GM12878 (cell line): Measurements from ENCODE around the gene EVA1A. TPM values are rescaled to one million over a fixed set of nuclear protein-coding genes. Genes with fewer than 3 reads are reported as not detected.

Experiments
- ATAC-seq: fragments of 200-7000 bp; cut with Tn5 transposase; 3 replicates; pipeline ENCODE4 v1.9.1; 2020; ENCODE audit warnings: mild to moderate bottlenecking, moderate library complexity
- BruUV-seq: library from RNA; stranded (reverse); fragments of 400-500 nt; replicated peaks from 2 replicates; lab custom pipeline; 2021; lab: Mats Ljungman, UMichigan
- CTCF ChIA-PET: fragments of 300-600 bp; sonication (Branson Sonifier 250); formaldehyde crosslinking; extraction: SDS; loops from one replicate; lab custom pipeline; 2021; ENCODE audit warnings: inconsistent platforms; lab: Yijun Ruan, JAX
- POLR2A ChIA-PET: fragments of 350-600 bp; formaldehyde crosslinking; extraction: SDS; loops from one replicate; lab custom pipeline; 2021; ENCODE audit warnings: inconsistent platforms; lab: Charles Lee
- RAD21 ChIA-PET: fragments of 300-600 bp; sonication (Branson Sonifier 250); formaldehyde crosslinking; loops from one replicate; lab custom pipeline; 2023; ENCODE audit warnings: antibody characterized with exemption; ENCODE audit not compliant: unreplicated experiment; lab: Charles Lee
- SMC1A ChIA-PET: fragments of 300-600 bp; sonication (Branson Sonifier 250); formaldehyde crosslinking; loops from one replicate; lab custom pipeline; 2023; ENCODE audit not compliant: unreplicated experiment, uncharacterized antibody; lab: Charles Lee
- DNase-seq: peaks from one replicate; pipeline ENCODE4 v3.0.0-alpha.2; 2011; ENCODE audit warnings: low read depth, low spot score
- FAIRE-seq: peaks from 3 replicates; lab custom pipeline; 2011; peaks lifted over from hg19 to GRCh38; lab: Jason Lieb, UNC
- H2AFZ ChIP-seq: 2 replicates; pipeline ENCODE4 v1.6.0; 2011; ENCODE audit warnings: low read depth, low read length, control low read depth; ENCODE audit not compliant: control insufficient read depth
- H3K27ac ChIP-seq: 2 replicates; pipeline ENCODE4 v1.5.1; 2011; ENCODE audit warnings: control low read depth; ENCODE audit not compliant: control insufficient read depth, insufficient read depth
- H3K27me3 ChIP-seq, 2 experiments: replicated peaks in 1 of 2; 2 replicates each; pipeline versions ENCODE4 v1.6.0 to v1.6.1; 2011; ENCODE audit warnings: low read length in 1 of 2; ENCODE audit not compliant: control insufficient read depth in 2 of 2, insufficient read depth in 2 of 2
- H3K36me3 ChIP-seq, 2 experiments: 2 replicates each; pipeline ENCODE4 v1.5.1; 2011; ENCODE audit warnings: low read length in 1 of 2; ENCODE audit not compliant: control insufficient read depth in 2 of 2, insufficient read depth in 2 of 2
- H3K4me1 ChIP-seq: 2 replicates; pipeline ENCODE4 v1.6.1; 2011; ENCODE audit warnings: mild to moderate bottlenecking, low read length, moderate library complexity, mixed read lengths; ENCODE audit not compliant: control insufficient read depth, insufficient read depth
- H3K4me2 ChIP-seq: 2 replicates; pipeline ENCODE4 v1.6.0; 2011; ENCODE audit warnings: control low read depth; ENCODE audit not compliant: control insufficient read depth, insufficient read depth
- H3K4me3 ChIP-seq: fragments of 200-600 bp; sonication (generic); 2 replicates; pipeline ENCODE4 v1.5.1; 2016
- H3K79me2 ChIP-seq: 2 replicates; pipeline ENCODE4 v1.6.0; 2011; ENCODE audit warnings: low read length; ENCODE audit not compliant: control insufficient read depth, insufficient read depth
- H3K9ac ChIP-seq: 2 replicates; pipeline ENCODE4 v1.8.0; 2011; ENCODE audit warnings: low read length, control low read depth, mixed read lengths; ENCODE audit not compliant: control insufficient read depth, insufficient read depth
- H3K9me3 ChIP-seq: replicated peaks from 3 replicates; pipeline ENCODE4 v1.5.1; 2011; ENCODE audit warnings: mild to moderate bottlenecking, low read length; ENCODE audit not compliant: control insufficient read depth, insufficient read depth
- H4K20me1 ChIP-seq: 2 replicates; pipeline ENCODE4 v1.6.0; 2011; ENCODE audit not compliant: control insufficient read depth, insufficient read depth
- ESRRA ChIP-seq: IDR thresholded peaks from 2 replicates; pipeline ENCODE4 v1.6.1; 2012; ENCODE audit warnings: mild to moderate bottlenecking, low read length, improper control_type of control experiment
- LARP7 ChIP-seq: fragments of 450-650 bp; IDR thresholded peaks from 2 replicates; pipeline ENCODE4 v1.6.1; 2017; ENCODE audit warnings: mild to moderate bottlenecking
- MEF2B ChIP-seq: fragments of 450-650 bp; IDR thresholded peaks from 2 replicates; pipeline ENCODE4 v1.6.1; 2018; ENCODE audit warnings: mild to moderate bottlenecking, moderate library complexity; ENCODE audit not compliant: partially characterized antibody, poor library complexity, severe bottlenecking
- NFXL1 ChIP-seq: fragments of 450-650 bp; IDR thresholded peaks from 2 replicates; pipeline ENCODE4 v1.6.1; 2017; ENCODE audit warnings: antibody characterized with exemption, mild to moderate bottlenecking, borderline replicate concordance
- RB1 ChIP-seq: fragments of 450-650 bp; formaldehyde crosslinking; IDR thresholded peaks from 2 replicates; pipeline ENCODE4 v1.6.1; 2017; ENCODE audit warnings: mild to moderate bottlenecking, borderline replicate concordance
- SIN3A ChIP-seq: IDR thresholded peaks from 2 replicates; pipeline ENCODE4 v1.6.1; 2012; ENCODE audit warnings: low read depth, low read length, improper control_type of control experiment
- SMC3 ChIP-seq: IDR thresholded peaks from 2 replicates; pipeline ENCODE4 v1.6.1; 2011; ENCODE audit warnings: low read length, improper control_type of control experiment, borderline replicate concordance
- SREBF1 ChIP-seq: IDR thresholded peaks from 2 replicates; pipeline ENCODE4 v1.6.1; 2012; ENCODE audit warnings: mild to moderate bottlenecking, low read length
- YY1 ChIP-seq: IDR thresholded peaks from 2 replicates; pipeline ENCODE4 v1.6.1; 2011; ENCODE audit warnings: low read depth, mild to moderate bottlenecking, low read length
- ZZZ3 ChIP-seq: IDR thresholded peaks from 2 replicates; pipeline ENCODE4 v1.6.1; 2011; ENCODE audit warnings: low read depth; ENCODE audit not compliant: control insufficient read depth, insufficient read length
- whole genome bisulfite sequencing: methylation state at CpG from one replicate; pipeline ENCODE4 v1.1.6; 2016; ENCODE audit warnings: low lambda C conversion rate; ENCODE audit not compliant: insufficient replicate concordance, insufficient coverage; ENCODE audit errors: missing lambda C conversion rate; 5-methylcytosine and 5-hydroxymethylcytosine counted together
- in situ Hi-C: fragments of 300-500 bp; cut with MboI; formaldehyde crosslinking; loops from 9 replicates; pipeline ENCODE4 v1.14.3; 2018; ENCODE audit warnings: mixed read lengths
- intact Hi-C: fragments of 100-400 bp; cut with micrococcal nuclease; formaldehyde crosslinking; loops from one replicate; pipeline ENCODE4 v1.14.2; 2022; ENCODE audit not compliant: unreplicated experiment
- polyA plus RNA-seq, 11 experiments: library from polyadenylated mRNA; depleted of rRNA in 4 of 11; unstranded in 6 of 11; stranded (reverse) in 5 of 11; fragments of >200 nt; fragmentation: Nextera tagmentation in 4 of 11; fragmentation: Illumina TruSeq in 1 of 11; extraction: Ambion mirVana in 4 of 11; extraction: Trizol in 1 of 11; gene quantifications; 1 replicate in 1 of 11; 2 replicates in 10 of 11; pipeline versions ENCODE4 v1.2.1 to v1.2.3, GENCODE V29; 2011 to 2016; ENCODE audit warnings: inconsistent platforms in 2 of 11, missing spikeins in 2 of 11, low read depth in 1 of 11
- total RNA-seq, 4 experiments: library from RNA; depleted of rRNA in 3 of 4; stranded (reverse); fragments of >200 nt in 3 of 4; fragmentation: Illumina TruSeq in 1 of 4; extraction: Trizol in 1 of 4; gene quantifications; 2 replicates each; pipeline versions ENCODE4 v1.2.1 to v1.2.3, GENCODE V29; 2013 to 2021
- TF ChIP-seq, protein P1 (sequence below): fragments of 450-650 bp; IDR thresholded peaks from 2 replicates; pipeline ENCODE4 v1.6.1; 2017; ENCODE audit warnings: mild to moderate bottlenecking, moderate library complexity
- TF ChIP-seq, protein P2 (sequence below): fragments of 450-650 bp; IDR thresholded peaks from 2 replicates; pipeline ENCODE4 v1.6.1; 2017; ENCODE audit warnings: mild to moderate bottlenecking, low read depth, inconsistent platforms; ENCODE audit not compliant: poor library complexity, severe bottlenecking

EVA1A gene
- total and polyA plus RNA-seq, 10 of the 15 experiments (the other 5 are each of a cell fraction or from before 2014, with no cell fraction given), result 0.13 to 1.0 (median 0.34) TPM; not detected in 5

DNA sequence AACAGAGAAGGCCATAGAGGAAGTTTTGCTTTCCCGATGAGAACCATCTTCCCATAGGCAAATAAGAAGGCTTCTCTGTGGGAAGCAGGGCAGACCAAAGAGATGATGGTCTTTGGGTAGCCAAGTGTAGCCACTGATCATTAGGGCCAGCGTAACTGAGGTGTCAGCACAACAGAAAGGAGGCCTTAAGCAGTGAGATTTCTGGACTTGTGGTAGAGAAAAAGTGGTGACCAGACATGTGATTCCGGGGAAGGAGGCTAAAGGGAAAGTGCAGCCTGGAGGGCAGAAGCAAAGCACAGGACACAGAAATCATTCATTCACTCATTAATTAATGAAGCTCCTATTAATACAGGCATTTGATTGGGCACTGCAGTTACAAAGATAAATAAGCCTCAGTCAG is 15.4 kb downstream of the EVA1A start:
- H4K20me1 ChIP-seq, result no peaks in the 10 kb centered on the region
- no peaks in the 10 kb centered on the region for H3K36me3 ChIP-seq
- no peak for TF ChIP-seq ZZZ3
- no peak for TF ChIP-seq SIN3A
- no peak overlapping the region for H3K4me3 ChIP-seq
- in situ Hi-C loops (no loop called here), intact Hi-C loops (no loop called here)
- no peak overlapping the region for H3K4me2 ChIP-seq
- no peak for DNase-seq
- no peak for ATAC-seq
- H3K27ac ChIP-seq, result no peak overlapping the region
- H3K9me3 ChIP-seq, result no peaks in the 10 kb centered on the region
- RAD21 ChIA-PET, result interaction anchor here (0.6 kb wide), 1 partner anchor 447 kb away, joined by 3 read pairs; no protein-coding TSS in a partner anchor
- WGBS, result 31% methylated on average over 3 of the region's 3 CpGs
- H3K27me3 ChIP-seq, result no peaks in the 10 kb centered on the region; a peak in 1 of 4 replicates
- POLR2A ChIA-PET, result no interaction called here
- BruUV-seq, result no TSS peak
- H3K9ac ChIP-seq, result no peak overlapping the region
- CTCF ChIA-PET, result no interaction called here
- no peak overlapping the region for H2AFZ ChIP-seq
- H3K79me2 ChIP-seq, result no peaks in the 10 kb centered on the region
- FAIRE-seq, result no peak
- no peaks in the 10 kb centered on the region for H3K4me1 ChIP-seq
- SMC1A ChIA-PET, result interaction anchor here (0.6 to 1.8 kb wide), 3 partner anchors 11 to 17 kb away, joined by 3 to 7 read pairs (median 3); no protein-coding TSS in a partner anchor

DNA sequence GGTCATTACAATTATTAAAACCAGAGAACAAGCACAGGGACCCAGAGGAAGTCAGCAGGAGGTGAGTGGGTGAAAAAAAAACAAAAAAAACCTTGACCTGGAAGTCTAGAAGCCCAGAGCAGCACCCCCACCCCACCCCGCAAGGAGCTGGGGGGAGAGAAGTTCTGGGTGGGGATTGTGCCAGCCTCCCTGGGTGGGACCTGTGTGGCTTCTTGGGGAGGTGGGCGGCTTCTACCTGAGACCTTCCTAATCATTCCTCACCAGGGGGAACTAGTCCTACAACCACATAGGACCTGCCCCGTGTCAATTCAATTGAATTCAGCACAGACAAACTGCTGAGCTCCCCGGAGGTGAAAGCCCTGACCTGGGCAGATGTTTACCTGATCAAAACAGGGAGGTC is 17.3 kb downstream of the EVA1A start:
- ChIA-PET RAD21 (no interaction called here), POLR2A (no interaction called here), SMC1A (no interaction called here), CTCF (no interaction called here)
- H3K9ac ChIP-seq, result no peak overlapping the region
- no peaks in the 10 kb centered on the region for H4K20me1 ChIP-seq
- H3K27me3 ChIP-seq, result no peaks in the 10 kb centered on the region; a peak in 1 of 4 replicates
- H3K4me2 ChIP-seq, result no peak overlapping the region
- H3K36me3 ChIP-seq, result no peaks in the 10 kb centered on the region
- H3K4me3 ChIP-seq, result no peak overlapping the region
- H3K27ac ChIP-seq, result no peak overlapping the region
- no peak overlapping the region for H2AFZ ChIP-seq
- WGBS, result 34% methylated on average over 4 of the region's 4 CpGs
- FAIRE-seq (no peak), DNase-seq (no peak), ATAC-seq (no peak)
- no TSS peak for BruUV-seq
- H3K79me2 ChIP-seq, result no peaks in the 10 kb centered on the region
- intact Hi-C loops (no loop called here), in situ Hi-C loops (no loop called here)
- H3K4me1 ChIP-seq, result no peaks in the 10 kb centered on the region
- no peaks in the 10 kb centered on the region for H3K9me3 ChIP-seq
- TF ChIP-seq, protein P1, sequence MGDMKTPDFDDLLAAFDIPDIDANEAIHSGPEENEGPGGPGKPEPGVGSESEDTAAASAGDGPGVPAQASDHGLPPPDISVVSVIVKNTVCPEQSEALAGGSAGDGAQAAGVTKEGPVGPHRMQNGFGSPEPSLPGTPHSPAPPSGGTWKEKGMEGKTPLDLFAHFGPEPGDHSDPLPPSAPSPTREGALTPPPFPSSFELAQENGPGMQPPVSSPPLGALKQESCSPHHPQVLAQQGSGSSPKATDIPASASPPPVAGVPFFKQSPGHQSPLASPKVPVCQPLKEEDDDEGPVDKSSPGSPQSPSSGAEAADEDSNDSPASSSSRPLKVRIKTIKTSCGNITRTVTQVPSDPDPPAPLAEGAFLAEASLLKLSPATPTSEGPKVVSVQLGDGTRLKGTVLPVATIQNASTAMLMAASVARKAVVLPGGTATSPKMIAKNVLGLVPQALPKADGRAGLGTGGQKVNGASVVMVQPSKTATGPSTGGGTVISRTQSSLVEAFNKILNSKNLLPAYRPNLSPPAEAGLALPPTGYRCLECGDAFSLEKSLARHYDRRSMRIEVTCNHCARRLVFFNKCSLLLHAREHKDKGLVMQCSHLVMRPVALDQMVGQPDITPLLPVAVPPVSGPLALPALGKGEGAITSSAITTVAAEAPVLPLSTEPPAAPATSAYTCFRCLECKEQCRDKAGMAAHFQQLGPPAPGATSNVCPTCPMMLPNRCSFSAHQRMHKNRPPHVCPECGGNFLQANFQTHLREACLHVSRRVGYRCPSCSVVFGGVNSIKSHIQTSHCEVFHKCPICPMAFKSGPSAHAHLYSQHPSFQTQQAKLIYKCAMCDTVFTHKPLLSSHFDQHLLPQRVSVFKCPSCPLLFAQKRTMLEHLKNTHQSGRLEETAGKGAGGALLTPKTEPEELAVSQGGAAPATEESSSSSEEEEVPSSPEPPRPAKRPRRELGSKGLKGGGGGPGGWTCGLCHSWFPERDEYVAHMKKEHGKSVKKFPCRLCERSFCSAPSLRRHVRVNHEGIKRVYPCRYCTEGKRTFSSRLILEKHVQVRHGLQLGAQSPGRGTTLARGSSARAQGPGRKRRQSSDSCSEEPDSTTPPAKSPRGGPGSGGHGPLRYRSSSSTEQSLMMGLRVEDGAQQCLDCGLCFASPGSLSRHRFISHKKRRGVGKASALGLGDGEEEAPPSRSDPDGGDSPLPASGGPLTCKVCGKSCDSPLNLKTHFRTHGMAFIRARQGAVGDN, result no peak
- TF ChIP-seq ZZZ3 (no peak), LARP7 (no peak), YY1 (no peak), RB1 (no peak), SMC3 (no peak), ESRRA (no peak), NFXL1 (no peak), MEF2B (no peak), SREBF1 (no peak)
- TF ChIP-seq, protein P2, sequence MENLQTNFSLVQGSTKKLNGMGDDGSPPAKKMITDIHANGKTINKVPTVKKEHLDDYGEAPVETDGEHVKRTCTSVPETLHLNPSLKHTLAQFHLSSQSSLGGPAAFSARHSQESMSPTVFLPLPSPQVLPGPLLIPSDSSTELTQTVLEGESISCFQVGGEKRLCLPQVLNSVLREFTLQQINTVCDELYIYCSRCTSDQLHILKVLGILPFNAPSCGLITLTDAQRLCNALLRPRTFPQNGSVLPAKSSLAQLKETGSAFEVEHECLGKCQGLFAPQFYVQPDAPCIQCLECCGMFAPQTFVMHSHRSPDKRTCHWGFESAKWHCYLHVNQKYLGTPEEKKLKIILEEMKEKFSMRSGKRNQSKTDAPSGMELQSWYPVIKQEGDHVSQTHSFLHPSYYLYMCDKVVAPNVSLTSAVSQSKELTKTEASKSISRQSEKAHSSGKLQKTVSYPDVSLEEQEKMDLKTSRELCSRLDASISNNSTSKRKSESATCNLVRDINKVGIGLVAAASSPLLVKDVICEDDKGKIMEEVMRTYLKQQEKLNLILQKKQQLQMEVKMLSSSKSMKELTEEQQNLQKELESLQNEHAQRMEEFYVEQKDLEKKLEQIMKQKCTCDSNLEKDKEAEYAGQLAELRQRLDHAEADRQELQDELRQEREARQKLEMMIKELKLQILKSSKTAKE, result no peak
